Choroid plexus epithelial cell (primary cell): ENCODE results near the gene PDCD2.
A peak's percentile ranks its signal among the peaks of the same experiment; 100 is the strongest.

ENCODE experiments used
- DNase-seq: peaks from one replicate; pipeline ENCODE4 v3.0.0-alpha.2; 2010; ENCODE audit warnings: low read depth
- H3K4me3 ChIP-seq: 2 replicates; pipeline ENCODE4 v1.5.1; 2011; ENCODE audit warnings: low read depth, mild to moderate bottlenecking, control low read depth, low read length, moderate library complexity
- TF ChIP-seq, protein P1 (sequence below): conservative IDR thresholded peaks from 2 replicates; pipeline ENCODE4 v1.5.1; 2011; ENCODE audit warnings: low read depth, mild to moderate bottlenecking, control low read depth, inconsistent platforms, low read length, moderate library complexity

PDCD2 gene

DNA sequence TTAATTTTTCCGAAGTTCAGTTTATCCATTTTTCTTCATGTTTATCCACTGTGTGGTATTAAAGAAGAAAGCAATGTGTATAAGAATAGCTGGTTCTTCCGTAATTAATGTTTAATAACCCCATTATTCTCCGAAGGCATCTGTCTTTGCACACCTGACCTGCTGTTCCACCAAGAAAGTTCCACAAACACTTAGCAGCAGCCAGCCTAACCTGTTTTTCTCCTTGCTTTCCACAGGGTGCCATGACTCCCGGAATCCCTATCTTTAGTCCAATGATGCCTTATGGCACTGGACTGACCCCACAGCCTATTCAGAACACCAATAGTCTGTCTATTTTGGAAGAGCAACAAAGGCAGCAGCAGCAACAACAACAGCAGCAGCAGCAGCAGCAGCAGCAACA lies 22.9 kb downstream of the PDCD2 start:
- TF ChIP-seq, protein P1, sequence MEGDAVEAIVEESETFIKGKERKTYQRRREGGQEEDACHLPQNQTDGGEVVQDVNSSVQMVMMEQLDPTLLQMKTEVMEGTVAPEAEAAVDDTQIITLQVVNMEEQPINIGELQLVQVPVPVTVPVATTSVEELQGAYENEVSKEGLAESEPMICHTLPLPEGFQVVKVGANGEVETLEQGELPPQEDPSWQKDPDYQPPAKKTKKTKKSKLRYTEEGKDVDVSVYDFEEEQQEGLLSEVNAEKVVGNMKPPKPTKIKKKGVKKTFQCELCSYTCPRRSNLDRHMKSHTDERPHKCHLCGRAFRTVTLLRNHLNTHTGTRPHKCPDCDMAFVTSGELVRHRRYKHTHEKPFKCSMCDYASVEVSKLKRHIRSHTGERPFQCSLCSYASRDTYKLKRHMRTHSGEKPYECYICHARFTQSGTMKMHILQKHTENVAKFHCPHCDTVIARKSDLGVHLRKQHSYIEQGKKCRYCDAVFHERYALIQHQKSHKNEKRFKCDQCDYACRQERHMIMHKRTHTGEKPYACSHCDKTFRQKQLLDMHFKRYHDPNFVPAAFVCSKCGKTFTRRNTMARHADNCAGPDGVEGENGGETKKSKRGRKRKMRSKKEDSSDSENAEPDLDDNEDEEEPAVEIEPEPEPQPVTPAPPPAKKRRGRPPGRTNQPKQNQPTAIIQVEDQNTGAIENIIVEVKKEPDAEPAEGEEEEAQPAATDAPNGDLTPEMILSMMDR = no peak
- DNase-seq = no peak
- no peak overlapping the region for H3K4me3 ChIP-seq

DNA sequence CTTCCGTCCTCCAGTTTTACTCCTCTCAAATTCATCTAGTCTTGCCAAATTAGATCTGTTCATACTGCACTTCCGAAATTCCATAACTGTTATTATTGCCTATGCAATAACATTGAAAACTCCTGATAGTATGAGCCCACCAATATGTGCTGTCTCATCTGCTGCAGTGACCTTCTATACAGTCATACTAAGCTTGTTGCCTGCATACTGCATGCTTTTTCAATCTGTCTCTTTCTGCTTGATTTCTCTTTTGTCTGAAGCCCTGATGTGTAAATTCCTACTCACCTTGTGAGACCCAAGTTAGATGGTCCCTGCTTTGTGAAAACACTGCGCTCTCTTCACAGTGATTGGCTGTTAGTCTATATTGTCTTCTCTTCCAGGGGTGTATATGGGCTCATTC lies 29.1 kb downstream of the PDCD2 start:
- no peak for DNase-seq
- TF ChIP-seq, protein P1 = no peak
- peak overlapping the region; percentile 93 for H3K4me3 ChIP-seq

DNA sequence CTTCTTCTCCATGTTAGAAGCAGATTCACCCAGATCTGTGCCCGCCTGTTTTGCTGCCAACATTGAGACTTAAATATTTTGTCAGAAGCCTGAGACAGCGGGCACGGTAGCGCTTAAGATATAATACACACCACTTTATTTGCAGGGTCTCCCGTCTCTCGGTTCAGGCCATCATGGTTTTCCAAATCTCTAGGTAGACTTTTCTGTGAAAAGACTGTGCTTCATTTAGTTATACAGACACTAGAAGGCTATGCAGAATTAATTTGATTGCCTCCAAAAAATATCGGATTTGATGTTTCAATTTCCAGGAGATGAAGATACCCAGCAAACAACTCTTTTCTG lies 29.7 kb downstream of the PDCD2 start:
- TF ChIP-seq, protein P1 = no peak
- peak overlapping the region; percentile 93 for H3K4me3 ChIP-seq
- DNase-seq = no peak

DNA sequence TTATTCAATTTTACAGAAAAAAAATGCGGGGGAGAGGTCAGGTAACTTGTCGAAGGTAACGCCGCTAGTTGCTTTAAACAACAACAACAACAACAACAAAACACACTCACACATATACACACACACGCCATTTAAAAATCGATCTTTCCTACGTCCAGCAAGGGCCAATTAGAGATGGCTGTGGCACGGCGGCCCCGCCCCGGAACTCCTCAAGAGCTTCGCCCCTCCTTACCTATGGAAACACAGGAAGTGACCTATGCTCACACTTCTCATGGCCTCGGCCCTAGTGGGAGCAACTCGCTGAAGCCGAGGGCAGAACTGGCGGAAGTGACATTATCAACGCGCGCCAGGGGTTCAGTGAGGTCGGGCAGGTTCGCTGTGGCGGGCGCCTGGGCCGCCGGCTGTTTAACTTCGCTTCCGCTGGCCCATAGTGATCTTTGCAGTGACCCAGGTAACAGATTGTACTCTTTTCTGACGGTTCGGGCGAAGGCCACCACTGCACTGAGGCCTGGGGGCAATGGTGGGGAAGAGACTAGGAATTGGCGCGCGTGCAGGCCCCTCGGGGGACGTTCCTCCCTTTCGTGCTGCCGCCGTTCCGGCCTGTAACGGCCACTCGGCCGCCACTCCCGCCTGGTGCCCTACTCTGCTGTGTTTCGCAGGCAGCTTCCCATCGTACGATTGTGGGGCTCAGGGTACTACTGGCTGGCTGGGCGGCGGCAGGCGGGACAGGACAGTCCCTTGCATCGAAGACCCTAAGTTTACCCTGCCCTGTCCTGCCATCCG lies 30.2 kb downstream of the PDCD2 start, which contains the start of gene TBP:
TBP (plus strand) TSS at position 357 of the 783 bp plus-strand sequence. CDS start 2,661 bp downstream, outside the sequence.
- peak; percentile 99 for DNase-seq
- peak within 1 kb of the TSS; percentile 93 for H3K4me3 ChIP-seq
- TF ChIP-seq, protein P1 = no peak

DNA sequence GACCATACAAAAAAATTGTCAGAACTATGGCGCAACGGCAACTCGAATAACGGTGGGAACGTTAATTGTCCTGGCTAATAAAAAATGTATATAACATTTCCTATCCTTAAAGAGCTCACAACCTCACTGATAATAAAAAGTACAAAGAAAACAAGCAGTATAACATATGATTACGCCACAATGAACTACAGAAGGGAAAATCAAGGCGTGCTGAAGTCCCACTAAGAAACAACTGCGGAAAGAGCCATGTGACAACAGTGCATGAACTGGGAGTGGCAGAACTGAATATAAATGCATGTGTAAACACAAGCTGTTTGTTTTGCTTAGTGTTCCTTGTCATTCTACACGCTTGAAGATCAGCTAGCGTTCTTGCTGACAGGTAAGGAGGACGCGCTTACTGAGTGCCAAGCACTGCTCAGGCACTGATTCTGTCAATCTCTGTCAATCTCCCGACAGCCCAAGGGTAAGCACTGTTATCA lies 30.9 kb downstream of the PDCD2 start:
- peak overlapping the region; percentile 93 for H3K4me3 ChIP-seq
- peak; percentile 68 for DNase-seq
- TF ChIP-seq, protein P1 = no peak

DNA sequence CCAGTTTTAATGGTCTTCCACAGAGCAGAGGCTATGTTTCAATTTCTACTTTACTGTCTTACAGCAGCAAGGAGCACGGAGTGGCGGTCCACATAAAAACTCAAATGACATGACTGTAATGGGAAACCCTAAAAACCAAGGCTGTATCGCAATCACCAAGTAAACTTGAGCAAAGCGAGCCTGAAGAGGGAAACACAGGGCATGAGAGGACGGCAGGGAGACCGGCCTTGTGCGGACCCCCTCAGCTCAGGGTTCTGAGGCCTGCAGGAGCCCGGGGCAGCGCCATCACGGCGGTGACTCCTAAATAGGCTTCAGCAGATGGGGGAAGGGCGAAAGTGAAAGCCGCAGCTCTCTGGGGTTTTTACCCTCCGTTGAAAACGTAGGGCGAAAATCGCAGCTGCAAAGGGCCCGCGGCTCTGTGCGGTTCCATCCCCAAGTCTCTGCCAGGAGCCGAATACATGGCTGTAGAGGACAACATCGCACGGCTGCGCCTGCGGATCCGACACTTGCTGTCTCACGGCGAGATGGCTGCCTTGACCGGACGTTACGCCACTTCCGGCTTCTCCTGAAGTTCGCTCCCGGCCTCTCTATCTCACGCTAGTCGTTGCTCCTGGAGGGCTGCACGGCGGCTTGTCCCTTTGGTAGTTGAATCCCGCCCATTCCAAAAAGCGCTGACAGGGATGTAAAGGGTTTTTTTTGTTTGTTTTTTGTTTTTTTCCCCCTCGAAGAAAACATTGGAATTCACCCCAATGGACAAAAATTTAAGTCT lies 31.5 kb downstream of the PDCD2 start, which contains the start of gene PSMB1:
PSMB1 (minus strand) TSS at position 543 of the 769 bp plus-strand sequence; CDS start at position 478, 65 bp downstream.
- peak within 1 kb of the TSS; percentile 93 for H3K4me3 ChIP-seq
- DNase-seq = peak; percentile 96
- TF ChIP-seq, protein P1 = peak; percentile 3
